ENCODE results near the gene ADAP1.

The ADAP1 gene

GRCh38 chr7:922334-923107 is 32.0 kb downstream of the ADAP1 start:
- DNase-seq (ENCODE audit: low read depth): no peak

GRCh38 chr7:921581-922333 is 32.7 kb downstream of the ADAP1 start:
- DNase-seq (ENCODE audit: low read depth): no peak

- DNase-seq (ENCODE audit: low read depth): no peak
Observed at GRCh38 chr7:921071-921461, 33.4 kb downstream of the ADAP1 start.

- no peak for DNase-seq (ENCODE audit: low read depth)
Observed at GRCh38 chr7:920351-921070, 34.0 kb downstream of the ADAP1 start.

- no peak for DNase-seq (ENCODE audit: low read depth)
Observed at GRCh38 chr7:919924-920341, 34.5 kb downstream of the ADAP1 start.

GRCh38 chr7:919114-919442 is 35.4 kb downstream of the ADAP1 start:
- no peak for DNase-seq (ENCODE audit: low read depth)

GRCh38 chr7:918441-919113 is 35.9 kb downstream of the ADAP1 start:
- no peak for DNase-seq (ENCODE audit: low read depth)

- no peak for DNase-seq (ENCODE audit: low read depth)
Observed at GRCh38 chr7:918118-918425, 36.4 kb downstream of the ADAP1 start.

- DNase-seq (ENCODE audit: low read depth): no peak
Observed at GRCh38 chr7:917255-918117, 37.0 kb downstream of the ADAP1 start.

GRCh38 chr7:916291-916941 is 38.1 kb downstream of the ADAP1 start:
- DNase-seq (ENCODE audit: low read depth): no peak

- DNase-seq (ENCODE audit: low read depth): no peak
Observed at GRCh38 chr7:915291-916218, 38.9 kb downstream of the ADAP1 start.

- no peak for DNase-seq (ENCODE audit: low read depth)
Observed at GRCh38 chr7:914521-915194, 39.8 kb downstream of the ADAP1 start.

- DNase-seq (ENCODE audit: low read depth): no peak
Observed at GRCh38 chr7:913736-914520, 40.6 kb downstream of the ADAP1 start.

- DNase-seq (ENCODE audit: low read depth): no peak
Observed at GRCh38 chr7:911791-912480, 42.5 kb downstream of the ADAP1 start.

GRCh38 chr7:910931-911431 is 43.5 kb downstream of the ADAP1 start:
- DNase-seq (ENCODE audit: low read depth): no peak

GRCh38 chr7:910441-910861 is 44.0 kb downstream of the ADAP1 start:
- no peak for DNase-seq (ENCODE audit: low read depth)

All from T follicular helper cell (primary cell).